ENCODE results near the gene IGF1R.
A peak's percentile ranks its signal among the peaks of the same experiment; 100 is the strongest.

Gene IGF1R

DNA sequence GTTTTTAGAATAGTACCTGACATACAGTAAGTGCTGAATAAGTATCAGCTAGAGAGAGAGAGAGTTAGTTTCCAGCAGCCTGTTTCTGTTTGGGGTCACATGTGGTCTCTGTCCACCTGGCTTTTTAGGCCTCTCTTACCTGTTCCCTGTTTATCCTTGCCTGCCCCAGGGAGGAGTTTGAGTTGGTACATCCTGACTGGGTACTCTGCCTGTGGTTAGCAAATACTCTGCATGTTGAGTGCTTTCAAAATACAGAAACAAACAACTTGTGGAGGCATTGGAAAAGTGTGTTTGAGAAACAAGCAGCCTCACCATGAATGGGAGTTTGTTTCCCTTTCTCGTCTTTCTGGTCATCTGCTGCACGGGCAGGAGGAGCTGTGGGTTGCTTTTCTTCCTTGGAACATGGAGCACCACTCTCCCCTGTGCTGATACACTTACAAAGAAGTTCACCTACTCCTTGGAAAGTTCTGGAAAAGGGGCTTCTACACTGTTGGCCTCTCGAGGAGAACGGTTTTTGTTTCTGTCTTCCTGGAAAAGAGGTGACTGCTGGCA lies 193.2 kb downstream of the IGF1R start:
- DNase-seq: no peak

DNA sequence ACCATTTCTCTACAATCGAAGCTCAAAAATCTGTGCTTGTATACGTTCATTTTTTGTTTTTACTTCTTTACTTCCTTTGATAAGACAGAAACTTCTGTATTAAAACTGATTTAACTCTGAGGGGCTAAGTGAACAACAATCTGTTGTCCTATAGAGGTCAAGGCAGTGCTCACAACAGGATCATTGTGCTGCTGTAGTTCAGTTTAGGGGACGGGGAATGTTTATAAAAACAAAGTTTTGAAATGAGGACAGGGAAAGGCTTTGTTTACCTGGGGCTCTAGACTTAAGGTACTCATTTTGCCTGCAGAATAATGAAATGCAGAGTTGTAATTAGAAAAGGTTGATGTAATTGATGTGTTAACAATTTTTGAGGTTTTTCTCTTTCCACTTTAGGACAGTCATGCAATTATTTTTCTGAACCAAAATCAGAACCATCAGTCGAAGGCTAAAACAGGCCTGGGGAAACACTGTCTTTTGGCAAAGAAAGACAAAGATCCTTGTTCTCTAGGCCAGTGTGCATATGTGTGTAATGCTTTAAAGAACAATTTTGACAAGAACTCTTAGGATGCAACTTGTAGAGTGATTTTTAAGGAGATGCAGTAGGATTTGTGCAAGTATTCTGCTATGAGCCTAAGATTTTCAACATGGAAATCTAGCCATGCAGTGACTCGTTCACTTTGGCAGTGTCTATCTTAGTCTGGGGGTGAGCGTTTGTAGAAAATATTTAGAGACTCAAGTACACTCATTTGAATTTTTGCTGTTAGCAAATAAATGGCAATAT lies 194.0 kb downstream of the IGF1R start:
- DNase-seq: no peak

DNA sequence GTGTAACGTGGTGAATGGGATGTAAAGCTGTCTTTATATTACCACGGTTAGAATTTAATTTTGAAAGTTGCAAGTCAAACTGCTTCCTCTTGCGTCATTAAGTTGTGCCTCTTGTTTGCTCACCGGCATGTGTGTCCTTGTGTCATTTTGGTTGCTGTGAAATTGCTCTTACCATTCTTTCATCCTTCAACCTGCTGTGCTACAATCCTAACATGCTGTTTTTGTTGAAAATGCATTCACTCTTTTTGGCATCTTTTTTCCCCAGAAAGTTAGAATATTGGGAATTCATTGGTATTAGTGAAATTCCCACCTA lies 194.6 kb downstream of the IGF1R start:
- DNase-seq: no peak

DNA sequence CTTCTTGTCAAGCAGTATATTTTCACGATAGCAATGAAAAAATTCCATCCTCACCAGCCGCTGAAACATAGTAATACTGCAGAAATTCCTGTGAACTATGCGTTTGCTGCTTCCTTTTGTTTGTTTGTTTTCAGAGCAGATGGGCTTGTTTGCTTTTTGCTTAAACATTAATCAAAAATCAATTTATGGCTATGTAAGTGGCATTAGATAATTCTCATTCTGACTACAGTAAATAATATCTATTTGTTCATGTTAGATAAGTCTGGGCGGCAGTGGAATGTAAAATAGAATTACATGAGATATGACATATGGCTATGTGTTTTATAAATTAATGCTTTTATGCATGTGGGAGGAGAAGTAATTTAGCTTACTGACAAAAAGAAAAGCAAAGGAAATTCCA lies 195.5 kb downstream of the IGF1R start:
- DNase-seq: no peak

DNA sequence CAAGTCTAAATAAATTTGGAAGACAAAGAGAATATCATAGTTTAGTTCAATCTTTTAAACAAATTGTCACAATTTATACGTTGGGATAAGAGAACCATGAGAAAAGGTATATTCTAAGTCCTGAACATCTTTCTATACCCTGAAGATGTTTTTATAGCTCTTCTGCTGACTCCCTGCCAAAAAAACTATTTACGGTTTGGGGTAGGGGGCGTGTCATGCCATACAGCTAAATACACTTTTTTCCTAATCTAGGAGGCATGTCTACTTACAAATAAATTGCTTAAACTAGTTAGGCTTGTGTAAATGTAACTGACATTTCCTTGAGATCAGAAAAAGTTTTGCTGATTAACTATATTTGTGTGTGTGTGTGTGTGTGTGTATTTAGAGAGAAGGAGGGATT lies 195.9 kb downstream of the IGF1R start:
- DNase-seq: no peak

DNA sequence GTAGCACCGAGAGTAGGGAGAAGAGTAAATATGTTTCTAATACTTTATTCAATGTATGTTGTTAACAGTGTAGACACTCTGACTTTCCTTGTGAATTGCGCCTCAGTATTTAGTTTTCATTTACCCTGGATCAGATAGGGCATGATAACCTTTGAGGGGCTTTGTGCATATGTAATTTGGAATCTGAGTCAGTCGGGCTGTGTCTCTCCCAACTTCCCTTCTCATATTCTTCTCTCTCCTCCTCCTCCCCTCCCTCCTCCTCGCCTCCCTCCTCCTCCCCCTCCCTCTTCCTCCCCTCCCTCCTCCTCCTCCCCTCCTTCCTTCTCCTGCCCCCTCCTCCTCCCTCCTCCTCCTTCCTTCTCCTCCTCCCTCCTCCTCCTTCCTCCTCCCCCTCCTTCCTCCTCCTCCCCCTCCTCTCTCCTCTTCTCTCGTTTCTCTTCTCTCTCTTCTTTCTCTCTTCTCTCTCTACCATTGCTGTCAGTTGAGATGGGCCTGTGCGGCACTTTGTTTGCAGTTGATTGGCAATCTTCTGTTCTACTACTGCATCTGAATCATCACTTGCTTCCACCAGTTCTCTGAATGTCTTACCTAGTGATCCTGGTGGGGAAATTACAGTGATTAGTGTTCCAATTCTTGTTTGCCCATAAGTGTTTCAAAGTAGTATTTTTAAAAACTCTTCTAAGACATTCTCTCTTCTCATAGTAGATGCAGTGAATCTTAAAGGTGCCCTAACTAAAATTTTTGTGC lies 197.0 kb downstream of the IGF1R start:
- DNase-seq: no peak

DNA sequence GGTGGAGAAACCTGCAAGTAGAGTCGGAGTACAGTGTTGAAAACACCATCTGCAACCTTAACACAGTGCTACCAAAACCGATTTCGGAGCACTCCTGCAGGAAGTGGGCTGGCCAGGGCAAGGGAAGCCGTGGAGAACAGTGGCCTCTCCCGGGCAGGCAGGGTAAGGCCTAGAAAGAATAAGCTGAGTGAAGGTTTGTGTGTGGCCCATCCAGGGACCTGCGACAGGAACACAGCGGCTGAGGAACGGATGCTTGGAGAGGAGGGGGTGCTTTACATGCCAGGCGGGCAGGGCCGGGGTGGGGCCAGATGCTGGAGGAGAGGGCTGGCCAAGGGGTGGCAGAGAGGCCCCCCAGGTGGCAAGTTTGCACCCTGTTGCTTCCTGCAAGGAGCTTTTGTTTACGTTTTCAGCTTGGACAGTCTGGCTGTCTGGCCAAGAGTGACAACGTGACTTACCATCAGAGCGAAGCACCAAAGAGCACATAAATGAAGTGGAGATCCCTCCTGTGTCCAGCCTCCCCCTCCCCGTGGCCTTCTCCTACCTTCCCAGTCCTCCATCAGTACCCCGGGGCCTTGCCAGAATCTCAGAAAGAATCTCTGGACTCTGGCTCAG lies 202.7 kb downstream of the IGF1R start:
- peak; percentile 14 for DNase-seq

DNA sequence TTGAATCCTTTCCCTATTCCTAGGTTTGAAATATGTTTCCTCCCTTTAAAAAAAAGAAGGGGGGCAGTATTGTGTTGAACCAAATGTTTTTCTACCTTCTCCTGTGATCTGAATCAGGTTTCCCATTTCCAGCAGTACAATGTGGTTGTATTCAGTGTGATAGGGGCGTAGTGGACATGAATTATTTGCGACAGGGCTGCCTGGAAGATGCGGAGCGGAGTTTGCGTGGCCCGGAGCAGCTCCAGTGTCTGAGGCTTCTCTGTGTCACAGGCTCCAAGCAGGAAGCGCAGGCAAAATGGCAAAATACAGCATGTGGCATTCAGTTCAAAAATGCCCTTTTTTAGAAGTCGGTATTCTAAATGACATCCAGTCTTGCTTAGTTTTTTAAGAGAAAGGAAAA lies 204.8 kb downstream of the IGF1R start:
- peak; percentile 50 for DNase-seq

DNA sequence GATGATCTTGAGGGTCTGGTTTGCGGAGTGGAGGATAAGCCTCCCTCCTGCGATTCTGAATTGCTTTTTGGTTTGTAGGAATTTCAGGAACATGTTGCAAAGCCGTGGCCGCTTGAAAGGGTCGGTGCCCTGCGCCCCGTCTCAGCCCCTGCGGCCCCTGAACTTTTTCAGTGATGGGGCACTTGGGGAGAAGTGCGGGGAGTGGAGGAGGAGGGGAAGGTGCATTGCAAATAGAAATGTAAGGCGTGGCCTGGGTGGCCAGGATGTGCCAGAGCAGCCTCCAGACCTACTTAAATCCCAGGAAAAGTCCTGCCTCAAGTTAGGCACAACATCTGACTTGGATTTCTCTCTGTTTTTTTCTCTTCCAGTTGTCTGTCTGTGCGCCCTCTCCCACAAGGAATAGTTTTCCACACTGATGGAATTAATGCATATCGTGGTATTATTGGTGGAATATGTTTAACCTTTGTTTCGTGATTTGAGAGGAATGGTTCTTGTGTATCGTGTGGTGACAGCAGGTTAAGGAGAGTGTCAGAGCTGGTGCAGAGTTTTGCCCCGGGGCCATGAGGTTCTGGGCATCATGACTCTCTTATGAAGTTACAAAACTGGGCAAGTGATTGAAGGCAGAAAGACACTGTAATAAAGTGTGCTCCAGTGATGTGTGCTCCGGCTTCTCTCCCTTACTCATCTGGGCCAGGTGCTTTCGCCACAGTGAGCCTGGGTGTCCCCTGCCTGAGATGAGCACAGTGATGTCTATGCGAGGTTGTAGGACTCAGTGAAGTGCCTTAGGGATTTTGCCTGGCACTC lies 205.5 kb downstream of the IGF1R start:
- DNase-seq: no peak

DNA sequence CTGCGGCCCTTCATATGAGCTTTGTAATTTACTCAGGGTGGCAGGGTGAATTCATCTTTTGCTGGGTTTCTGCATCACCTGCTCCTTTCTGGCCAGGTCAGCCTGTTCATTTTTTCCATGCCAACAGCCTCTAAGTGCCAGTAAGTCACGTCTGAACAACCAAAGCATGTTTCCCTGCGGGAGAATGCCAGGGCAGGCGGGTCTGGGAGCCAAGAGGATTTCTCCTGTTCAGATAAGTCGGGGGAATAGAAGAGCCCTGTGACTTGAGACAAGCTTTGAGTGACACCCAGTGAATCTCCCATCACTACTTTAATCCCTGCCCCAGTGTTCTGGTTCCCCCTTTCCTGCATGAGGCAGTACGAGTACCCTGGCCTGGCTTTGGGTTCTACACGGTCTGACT lies 206.2 kb downstream of the IGF1R start:
- DNase-seq: no peak

DNA sequence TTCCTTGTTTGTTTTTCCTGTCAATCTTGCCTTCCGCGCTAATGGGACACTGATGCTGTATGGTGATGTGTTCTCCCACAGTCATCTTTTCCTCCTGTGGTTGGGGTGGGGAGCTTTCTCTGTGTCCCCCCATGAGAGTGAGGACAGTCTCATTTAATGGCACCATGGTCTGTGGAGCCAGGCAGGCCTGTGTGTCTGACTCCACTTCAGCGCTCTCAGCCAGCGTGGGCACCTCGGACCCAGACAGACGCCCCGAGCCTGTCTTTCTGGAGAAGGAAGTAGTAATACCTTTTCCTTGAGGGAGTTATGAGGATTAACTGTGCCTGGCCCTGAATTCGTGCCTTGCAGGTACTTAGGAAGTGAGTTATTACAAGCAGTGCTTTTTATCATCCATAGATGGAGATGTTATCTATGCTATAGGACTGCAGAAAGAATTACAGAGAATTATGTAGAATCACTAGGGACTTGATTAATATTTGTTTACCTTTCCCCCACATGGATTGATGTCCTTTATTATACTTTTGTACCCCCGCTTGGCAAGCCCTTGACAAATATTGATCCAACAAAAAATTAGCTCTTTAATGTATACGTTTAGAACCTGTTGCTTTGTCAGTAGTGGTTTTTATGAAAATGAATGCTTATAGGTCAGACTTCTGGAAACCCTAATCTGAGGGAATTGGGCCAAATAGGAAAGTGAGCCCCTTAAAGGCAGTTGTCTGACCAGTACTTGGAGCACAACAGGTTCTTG lies 206.9 kb downstream of the IGF1R start:
- DNase-seq: no peak

DNA sequence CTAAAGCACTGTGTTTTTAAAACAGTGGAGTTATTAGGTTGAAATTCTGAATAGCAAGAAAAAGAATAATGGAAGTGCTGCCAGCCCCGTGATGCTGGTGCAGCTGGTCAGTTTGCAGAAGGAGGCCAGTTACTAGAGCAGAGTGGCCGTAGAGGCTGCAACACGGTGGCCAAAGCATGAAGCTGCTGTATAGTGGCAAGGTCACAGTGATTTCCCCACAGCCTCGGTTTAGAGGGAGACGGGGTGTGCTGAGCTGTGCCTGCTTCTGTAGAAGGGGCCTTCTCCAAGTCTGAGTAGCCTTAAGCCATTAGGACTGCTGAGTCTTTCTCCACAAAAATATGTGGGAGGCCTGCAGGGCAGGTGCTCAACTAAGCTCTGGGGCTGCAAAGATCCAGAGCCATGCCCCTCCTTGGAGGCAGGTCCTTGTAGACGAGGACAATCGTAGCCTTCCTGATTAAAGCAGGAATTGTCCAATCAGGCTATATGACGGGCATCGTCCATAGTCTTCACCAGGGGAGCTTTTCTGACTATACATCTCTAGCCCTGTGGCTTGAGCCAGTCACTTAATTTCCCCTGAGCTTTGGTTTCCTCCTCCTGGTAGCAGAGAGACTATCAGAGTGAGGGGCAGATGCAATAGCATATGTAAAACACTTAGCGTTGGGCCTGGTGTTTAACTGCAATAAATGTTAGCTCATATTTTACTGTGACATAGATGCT lies 207.6 kb downstream of the IGF1R start:
- no peak for DNase-seq

DNA sequence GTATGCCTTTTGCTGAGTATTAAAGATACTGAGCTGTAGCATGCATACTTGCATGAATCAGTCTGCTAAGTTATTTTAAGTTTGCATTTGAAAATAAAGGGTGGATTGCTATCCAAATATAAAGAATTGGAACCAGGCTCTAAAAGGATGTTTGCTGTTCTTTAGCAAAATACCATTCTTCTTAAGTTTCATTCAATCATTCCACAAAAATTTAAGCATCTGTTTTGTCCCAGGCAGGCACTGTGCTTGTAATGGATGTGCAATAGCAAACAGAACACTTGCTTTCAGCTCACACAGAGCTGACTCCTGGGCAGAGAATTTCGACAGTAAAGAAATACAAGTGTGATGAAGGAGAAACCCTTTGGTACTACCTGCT lies 208.2 kb downstream of the IGF1R start:
- no peak for DNase-seq

DNA sequence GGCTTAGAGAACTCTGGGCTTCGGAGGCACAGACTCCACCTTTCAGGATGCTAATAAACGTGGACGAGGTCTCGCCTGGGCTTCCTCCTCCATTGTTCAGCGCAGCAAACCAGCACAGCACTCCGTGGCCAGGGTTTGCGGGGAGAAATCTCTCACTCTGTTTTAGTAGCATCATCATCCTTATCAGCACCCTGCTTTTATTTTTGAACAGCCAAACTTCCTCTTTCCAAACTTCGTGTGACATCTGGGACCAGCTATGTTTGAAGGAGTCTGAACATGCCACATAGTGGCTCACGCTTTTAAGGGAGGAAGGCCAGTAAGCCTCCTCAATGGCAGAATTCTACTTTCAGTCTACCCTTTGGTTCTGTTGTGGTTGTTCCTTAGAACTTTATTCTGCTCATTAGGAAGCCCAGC lies 210.3 kb downstream of the IGF1R start:
- DNase-seq: no peak

DNA sequence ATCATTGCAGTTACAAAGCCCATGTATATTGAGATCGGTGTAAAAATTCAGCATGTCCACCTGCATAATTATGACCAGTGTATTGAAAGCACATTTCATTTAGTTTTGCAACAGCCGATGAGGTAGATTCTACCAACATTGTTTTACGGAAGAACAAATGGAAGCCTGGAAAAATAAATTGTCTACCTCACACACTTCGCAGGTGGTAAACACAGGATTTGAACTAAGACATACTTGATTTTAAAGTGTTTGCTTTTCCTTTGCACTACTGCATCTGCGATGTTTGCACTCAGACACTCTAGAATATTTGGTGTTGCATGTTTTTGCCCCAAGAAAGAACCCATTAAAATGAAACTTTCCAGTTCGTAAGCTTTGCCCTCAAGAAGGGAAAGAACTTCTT lies 210.8 kb downstream of the IGF1R start:
- no peak for DNase-seq

DNA sequence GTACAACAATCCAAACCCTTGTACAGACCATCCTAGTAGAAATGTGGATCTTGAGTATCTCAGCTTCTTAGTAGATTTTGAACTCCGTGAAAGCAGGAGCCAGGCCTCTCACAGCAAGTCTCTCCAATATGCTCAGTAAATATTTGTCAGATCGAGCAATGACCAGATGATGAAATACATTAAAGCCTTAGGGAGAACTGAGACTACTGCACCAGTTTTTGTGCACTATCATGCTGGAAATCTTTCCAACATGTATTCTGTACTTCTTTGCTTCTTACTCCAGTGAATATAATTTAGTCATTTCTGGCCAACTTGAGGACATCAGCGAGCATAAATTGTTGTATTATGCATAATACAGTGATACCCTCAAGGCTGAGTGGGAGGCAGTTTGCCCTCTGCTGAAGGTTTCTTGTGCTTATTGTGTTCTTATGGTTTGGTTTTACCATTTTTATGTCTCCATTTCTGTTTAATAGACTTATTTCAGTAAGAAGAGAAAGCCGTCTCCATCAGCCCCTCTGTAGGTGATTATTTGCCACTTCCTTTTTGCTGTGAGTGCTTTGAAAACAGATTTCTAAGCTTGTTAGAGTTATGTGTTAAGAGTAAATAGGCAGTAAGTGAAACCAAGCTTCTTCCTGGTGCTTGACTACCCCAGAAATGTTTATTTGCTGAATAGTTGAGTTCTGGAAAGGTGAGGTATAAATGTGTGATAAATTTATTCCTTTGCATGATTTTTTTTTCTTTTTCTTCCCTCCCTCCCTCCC lies 212.1 kb downstream of the IGF1R start:
- no peak for DNase-seq

DNA sequence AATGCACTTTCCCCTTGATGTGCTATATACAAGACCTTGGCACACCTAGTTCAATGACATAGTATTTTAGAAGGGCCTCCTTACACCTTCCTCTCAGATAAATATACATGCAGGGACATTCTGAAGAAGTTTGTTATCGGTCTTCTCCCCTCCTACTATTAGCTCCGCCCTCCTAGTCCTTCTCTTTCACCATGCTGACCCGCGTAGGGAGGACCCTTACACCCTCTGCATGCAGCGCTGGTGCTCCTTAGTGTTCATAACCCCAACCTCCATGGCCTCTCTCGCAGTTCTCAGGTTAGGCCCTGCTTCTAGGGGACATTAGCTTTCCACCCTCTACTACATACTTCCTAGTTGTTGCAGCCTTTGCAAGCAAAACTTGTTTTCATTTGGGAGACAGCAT lies 212.8 kb downstream of the IGF1R start:
- DNase-seq: no peak

DNA sequence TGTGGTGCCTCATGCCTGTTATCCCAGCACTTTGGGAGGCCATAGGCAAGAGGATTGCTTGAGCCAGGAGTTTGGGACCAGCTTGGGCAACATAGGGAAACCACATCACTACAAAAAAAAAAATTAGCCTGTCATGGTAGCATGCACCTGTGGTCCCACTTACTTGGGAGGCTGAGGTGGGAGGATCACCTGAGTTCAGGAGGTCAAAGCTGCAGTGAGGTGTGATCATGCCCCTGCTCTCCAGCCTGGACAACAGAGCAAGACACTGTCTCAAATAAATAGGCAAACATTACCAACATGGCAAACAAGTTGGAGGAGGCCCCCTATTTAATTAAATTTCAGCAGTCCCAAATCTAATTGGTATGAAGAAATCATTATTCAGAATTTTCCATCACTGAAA lies 215.6 kb downstream of the IGF1R start:
- no peak for DNase-seq

DNA sequence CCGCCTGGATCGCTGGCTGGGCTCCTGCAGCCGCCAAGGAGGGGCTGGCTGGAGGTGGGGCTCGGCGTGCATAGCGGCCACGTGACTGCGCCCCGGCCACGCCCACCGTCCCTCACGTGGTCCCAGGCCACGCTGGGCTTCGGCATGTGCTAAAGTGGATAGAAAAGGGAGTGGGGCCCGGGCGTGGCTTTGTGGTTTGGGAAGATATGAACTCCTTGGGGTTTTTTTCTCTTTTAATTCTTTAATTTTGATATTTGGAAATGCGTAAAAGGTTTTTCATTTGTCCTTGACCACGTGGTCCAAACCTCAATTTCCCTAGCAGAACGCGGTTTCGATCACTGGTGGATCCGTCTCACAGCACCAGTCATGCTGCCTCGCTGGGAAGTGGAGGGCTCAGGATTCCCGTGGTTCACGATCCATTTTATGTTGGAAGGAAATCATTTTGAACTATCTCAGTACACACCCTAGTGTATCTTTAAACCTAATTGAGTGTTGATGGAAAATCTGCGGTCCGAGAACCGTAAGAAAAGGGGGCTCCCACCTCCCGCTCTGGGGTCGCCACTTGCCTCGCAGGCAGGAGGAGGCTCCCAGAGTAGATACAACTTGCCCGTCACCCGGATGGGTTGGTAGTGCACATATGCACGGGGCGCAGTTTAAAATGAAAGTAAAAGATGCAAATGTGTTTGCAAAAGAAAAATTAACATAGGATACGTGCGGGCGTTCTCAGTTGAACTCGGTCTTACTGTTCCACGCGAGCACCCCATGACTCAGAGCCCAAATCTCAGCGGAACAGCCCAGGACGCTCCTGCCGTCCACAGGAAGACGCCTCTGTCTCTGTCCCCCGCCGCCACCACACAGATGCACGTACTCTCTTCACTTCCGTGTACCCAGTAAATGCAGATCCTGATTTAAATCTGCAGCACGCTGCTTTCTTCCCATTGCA lies 217.3 kb downstream of the IGF1R start:
- DNase-seq: no peak

DNA sequence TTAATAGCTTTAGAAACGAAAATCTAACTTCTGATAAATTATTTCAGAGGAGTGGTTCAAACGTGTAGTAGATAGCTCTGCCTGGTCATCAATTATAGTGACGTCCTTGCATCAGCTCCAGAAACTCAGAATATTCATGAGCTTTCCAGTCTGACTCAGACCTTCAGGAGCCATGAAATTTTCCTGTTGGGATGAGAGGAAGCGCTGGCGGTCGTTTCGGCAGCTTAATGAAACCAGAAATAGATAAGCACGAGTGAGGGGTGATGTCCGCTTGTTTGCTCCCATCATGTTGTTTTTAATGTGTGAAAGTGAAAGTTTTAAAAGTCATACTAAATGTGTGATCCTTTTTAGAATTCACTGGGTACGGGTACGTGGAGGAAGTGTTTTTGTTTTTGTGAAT lies 218.2 kb downstream of the IGF1R start:
- no peak for DNase-seq

All from NCI-H1092 (cell line).